Caco-2 (cell line): ENCODE results near the gene PTPRB. TPM values are rescaled to one million over a fixed set of nuclear protein-coding genes. Genes with fewer than 3 reads are reported as not detected.

ENCODE experiments used
- BruUV-seq: library from RNA; stranded (reverse); fragments of 400-500 nt; replicated peaks from 2 replicates; lab custom pipeline; 2021; lab: Mats Ljungman, UMichigan
- CTCF ChIA-PET: fragments of 300-600 bp; sonication (Branson Sonifier 250); formaldehyde crosslinking; loops from one replicate; lab custom pipeline; 2022; ENCODE audit warnings: antibody characterized with exemption; lab: Charles Lee
- POLR2A ChIA-PET: fragments of 300-600 bp; sonication (Branson Sonifier 250); formaldehyde crosslinking; loops from one replicate; lab custom pipeline; 2022; ENCODE audit warnings: antibody characterized with exemption; lab: Charles Lee
- DNase-seq, 2 experiments: peaks; one replicate each; pipeline versions ENCODE4 v3.0.0 to v3.0.0-alpha.2; 2020 to 2022
- H3K27me3 ChIP-seq: replicated peaks from 2 replicates; pipeline ENCODE4 v1.6.0; 2011; ENCODE audit warnings: low read length; ENCODE audit not compliant: control insufficient read depth, insufficient read depth
- H3K36me3 ChIP-seq: 2 replicates; pipeline ENCODE4 v1.5.1; 2011; ENCODE audit warnings: low read length; ENCODE audit not compliant: control insufficient read depth, insufficient read depth
- H3K4me1 ChIP-seq: fragments of 250-450 bp; sonication (Bioruptor Pico); 2 replicates; pipeline ENCODE4 v1.5.1; 2020; ENCODE audit warnings: mild to moderate bottlenecking
- H3K4me3 ChIP-seq: 2 replicates; pipeline ENCODE4 v1.5.1; 2011; ENCODE audit warnings: low read depth, mild to moderate bottlenecking, control low read depth, low read length
- H3K9me3 ChIP-seq: fragments of 250-450 bp; sonication (Bioruptor Pico); 2 replicates; pipeline ENCODE4 v1.5.1; 2020; ENCODE audit warnings: mild to moderate bottlenecking, moderate library complexity
- H3K27ac Mint-ChIP-seq: one replicate; pipeline ENCODE4 v1.8.0; 2022; ENCODE audit warnings: mixed read lengths; ENCODE audit not compliant: unreplicated experiment
- H3K27me3 Mint-ChIP-seq: one replicate; pipeline ENCODE4 v1.8.0; 2022; ENCODE audit warnings: mixed read lengths; ENCODE audit not compliant: insufficient read depth, unreplicated experiment
- H3K36me3 Mint-ChIP-seq: one replicate; pipeline ENCODE4 v1.8.0; 2022; ENCODE audit warnings: mild to moderate bottlenecking, mixed read lengths; ENCODE audit not compliant: insufficient read depth, unreplicated experiment
- H3K4me1 Mint-ChIP-seq: one replicate; pipeline ENCODE4 v1.8.0; 2022; ENCODE audit warnings: low read depth, mixed read lengths; ENCODE audit not compliant: unreplicated experiment
- H3K4me3 Mint-ChIP-seq: one replicate; pipeline ENCODE4 v1.8.0; 2022; ENCODE audit warnings: mild to moderate bottlenecking, moderate library complexity, mixed read lengths; ENCODE audit not compliant: unreplicated experiment
- H3K9me3 Mint-ChIP-seq: one replicate; pipeline ENCODE4 v1.8.0; 2022; ENCODE audit warnings: mixed read lengths; ENCODE audit not compliant: unreplicated experiment
- CTCF ChIP-seq, 2 experiments: fragments of 200-600 bp in 1 of 2; IDR thresholded peaks; 1 replicate in 1 of 2; 2 replicates in 1 of 2; pipeline versions ENCODE4 v1.5.1 to v1.8.0; 2011 to 2022; ENCODE audit warnings: antibody characterized with exemption in 1 of 2, control low read depth in 1 of 2, inconsistent platforms in 1 of 2, low read depth in 1 of 2, low read length in 1 of 2, mild to moderate bottlenecking in 1 of 2, moderate library complexity in 1 of 2; ENCODE audit not compliant: insufficient read depth in 1 of 2, severe bottlenecking in 1 of 2, unreplicated experiment in 1 of 2
- intact Hi-C: fragments of 100-400 bp; cut with micrococcal nuclease; formaldehyde crosslinking; loops from one replicate; pipeline ENCODE4 v1.10.0; 2022; ENCODE audit not compliant: unreplicated experiment
- total RNA-seq: library from RNA; stranded (reverse); gene quantifications from 2 replicates; pipeline ENCODE4 v1.2.3, GENCODE V29; 2022

The PTPRB gene
- total RNA-seq, 1 experiment from 2014 or later, result 0.73 TPM

GRCh38 chr12:70628701-70629480, 8.3 kb downstream of the PTPRB start:
- Histone ChIP-seq H3K4me1 (no peaks in the 10 kb centered on the region), H3K9me3 (no peaks in the 10 kb centered on the region), H3K4me3 (no peak overlapping the region), H3K27me3 (no peaks in the 10 kb centered on the region), H3K36me3 (no peaks in the 10 kb centered on the region)
- no peaks in the 10 kb centered on the region for H3K36me3 Mint-ChIP-seq
- no peak for DNase-seq
- ChIA-PET POLR2A (no interaction called here), CTCF (no interaction called here)
- H3K4me1 Mint-ChIP-seq, result no peaks in the 10 kb centered on the region
- peaks cover 6% of the 10 kb centered on the region for H3K27me3 Mint-ChIP-seq
- no peak overlapping the region for H3K4me3 Mint-ChIP-seq
- no peak overlapping the region for H3K27ac Mint-ChIP-seq
- intact Hi-C loops, result no loop called here
- no peak for TF ChIP-seq CTCF (IDR thresholded peaks at IDR 0.05; ENCODE audit: insufficient read depth in 1 of 2, low read depth in 1 of 2, low read length in 1 of 2, severe bottlenecking in 1 of 2, unreplicated experiment in 1 of 2)
- no TSS peak for BruUV-seq
- no peaks in the 10 kb centered on the region for H3K9me3 Mint-ChIP-seq

GRCh38 chr12:70627677-70628076, 9.6 kb downstream of the PTPRB start:
- no peak overlapping the region for H3K4me3 ChIP-seq
- no TSS peak for BruUV-seq
- ChIA-PET POLR2A (no interaction called here), CTCF (no interaction called here)
- H3K27me3 ChIP-seq, result no peaks in the 10 kb centered on the region
- Mint-ChIP-seq H3K36me3 (no peaks in the 10 kb centered on the region), H3K4me3 (no peak overlapping the region), H3K27ac (no peak overlapping the region), H3K9me3 (no peaks in the 10 kb centered on the region), H3K4me1 (no peaks in the 10 kb centered on the region), H3K27me3 (peaks cover 8% of the 10 kb centered on the region)
- intact Hi-C loops, result no loop called here
- TF ChIP-seq CTCF (IDR thresholded peaks at IDR 0.05; ENCODE audit: insufficient read depth in 1 of 2, low read depth in 1 of 2, low read length in 1 of 2, severe bottlenecking in 1 of 2, unreplicated experiment in 1 of 2), result no peak
- H3K4me1 ChIP-seq, result no peaks in the 10 kb centered on the region
- H3K9me3 ChIP-seq, result no peaks in the 10 kb centered on the region
- DNase-seq, result no peak
- no peaks in the 10 kb centered on the region for H3K36me3 ChIP-seq

- no peak for DNase-seq
- ChIA-PET CTCF (no interaction called here), POLR2A (no interaction called here)
- Histone ChIP-seq H3K4me3 (no peak overlapping the region), H3K9me3 (no peaks in the 10 kb centered on the region), H3K27me3 (no peaks in the 10 kb centered on the region), H3K4me1 (no peaks in the 10 kb centered on the region), H3K36me3 (no peaks in the 10 kb centered on the region)
- BruUV-seq, result no TSS peak
- TF ChIP-seq CTCF (IDR thresholded peaks at IDR 0.05; ENCODE audit: insufficient read depth in 1 of 2, low read depth in 1 of 2, low read length in 1 of 2, severe bottlenecking in 1 of 2, unreplicated experiment in 1 of 2), result no peak
- intact Hi-C loops, result no loop called here
- no peak overlapping the region for H3K4me3 Mint-ChIP-seq
- H3K4me1 Mint-ChIP-seq, result no peaks in the 10 kb centered on the region
- H3K27me3 Mint-ChIP-seq, result peaks cover 8% of the 10 kb centered on the region
- H3K36me3 Mint-ChIP-seq, result no peaks in the 10 kb centered on the region
- H3K9me3 Mint-ChIP-seq, result no peaks in the 10 kb centered on the region
- H3K27ac Mint-ChIP-seq, result no peak overlapping the region
These were observed 11.0 kb downstream of the PTPRB start for GRCh38 chr12:70626180-70626579.
